Kidney glomerular epithelial cell (primary cell): ENCODE measurements around the gene HS3ST3B1.
A peak's percentile ranks its signal among the peaks of the same experiment; 100 is the strongest.

Experiments used
- DNase-seq: peaks from one replicate; lab custom pipeline; 2025; lab: John Stamatoyannopoulos, UW

The HS3ST3B1 gene

GRCh38 chr17:14300575-14301278 lies at the start of gene HS3ST3B1:
Gene HS3ST3B1, plus strand, starts transcription at chr17:14301081. Its CDS starts 438 bp downstream, at chr17:14301519.
- DNase-seq: peak; percentile 96

DNA sequence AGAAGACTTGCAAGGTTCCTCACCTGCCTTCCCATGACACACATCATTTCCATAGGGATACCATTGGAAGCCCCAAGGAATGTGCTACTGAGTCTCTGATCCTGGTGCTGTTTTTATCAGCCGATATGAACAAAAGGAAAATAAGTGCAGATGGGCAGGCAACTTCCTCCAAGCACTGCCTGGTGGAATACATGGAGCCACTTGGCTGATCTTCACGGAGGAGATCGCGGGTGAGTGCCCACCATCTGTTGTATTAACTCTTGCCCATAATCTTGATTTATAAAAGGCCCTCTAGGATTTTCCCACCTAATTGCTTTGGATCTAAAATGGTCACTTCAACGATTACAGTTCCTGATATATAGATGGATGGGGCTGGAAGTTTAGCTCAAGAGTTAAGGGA lies 39.5 kb upstream of the HS3ST3B1 start:
- DNase-seq: no peak

DNA sequence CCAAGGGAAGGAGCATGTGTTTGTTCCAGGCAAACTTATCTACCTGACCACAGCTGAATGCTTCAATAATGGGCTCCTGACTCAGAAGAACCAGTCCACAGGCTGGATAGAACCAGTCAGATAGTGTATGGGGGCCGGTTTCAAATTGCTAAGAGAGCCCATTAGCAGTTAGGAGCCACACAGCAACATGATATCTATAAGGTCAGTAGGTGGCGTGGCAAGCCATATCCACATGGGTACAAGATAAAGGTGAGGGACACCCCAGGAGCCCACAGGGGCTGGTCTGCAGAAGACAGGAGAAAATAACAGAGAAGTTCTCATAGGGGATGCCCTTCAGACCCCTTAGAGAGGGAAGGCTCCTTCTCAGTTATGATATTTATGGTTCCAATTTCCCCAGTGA lies 32.6 kb upstream of the HS3ST3B1 start:
- no peak for DNase-seq

GRCh38 chr17:14269473-14269872 lies 31.4 kb upstream of the HS3ST3B1 start:
- DNase-seq: no peak

DNA sequence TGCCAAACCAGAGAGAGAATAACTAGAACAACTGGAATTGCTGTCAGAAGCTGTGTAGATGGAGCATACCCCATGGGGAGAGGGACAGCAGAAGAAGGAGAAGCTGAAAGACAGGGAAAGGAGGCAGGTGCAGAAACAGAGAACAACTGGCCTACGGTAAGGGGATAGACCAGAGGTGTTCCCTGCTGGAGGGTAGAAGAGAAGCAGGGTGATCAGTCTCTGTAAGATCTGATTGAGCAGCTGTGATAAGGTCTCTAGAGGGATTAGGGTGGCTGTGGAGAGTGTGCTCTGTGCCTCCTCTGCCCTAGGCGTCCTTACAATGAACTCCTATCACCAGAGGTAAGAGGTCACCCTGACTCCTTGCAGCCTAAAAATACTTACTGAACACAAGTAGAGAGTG lies 30.4 kb upstream of the HS3ST3B1 start:
- no peak for DNase-seq

- no peak for DNase-seq
Observed at GRCh38 chr17:14276535-14277250, 24.2 kb upstream of the HS3ST3B1 start.

DNA sequence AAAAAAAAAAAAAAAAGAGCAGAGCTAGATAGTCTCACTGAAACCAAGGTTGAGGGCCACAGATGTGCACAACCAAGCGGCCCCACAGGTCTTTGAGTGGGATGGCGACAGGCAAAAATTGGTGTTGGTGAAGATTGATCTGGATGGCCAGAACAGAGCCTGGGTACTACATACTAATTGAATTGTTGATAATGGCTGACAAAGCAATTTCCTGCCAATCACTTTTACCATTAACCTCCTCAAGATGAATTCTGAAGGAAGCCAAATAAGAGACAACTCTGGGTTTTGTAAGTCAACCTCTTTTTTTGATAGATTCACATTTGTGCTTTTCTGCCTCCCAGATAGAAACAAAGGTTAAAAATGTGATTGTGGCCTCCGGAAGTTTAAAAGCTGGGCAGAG lies 19.4 kb upstream of the HS3ST3B1 start:
- no peak for DNase-seq

GRCh38 chr17:14282726-14283125 lies 18.2 kb upstream of the HS3ST3B1 start:
- DNase-seq: no peak

DNA sequence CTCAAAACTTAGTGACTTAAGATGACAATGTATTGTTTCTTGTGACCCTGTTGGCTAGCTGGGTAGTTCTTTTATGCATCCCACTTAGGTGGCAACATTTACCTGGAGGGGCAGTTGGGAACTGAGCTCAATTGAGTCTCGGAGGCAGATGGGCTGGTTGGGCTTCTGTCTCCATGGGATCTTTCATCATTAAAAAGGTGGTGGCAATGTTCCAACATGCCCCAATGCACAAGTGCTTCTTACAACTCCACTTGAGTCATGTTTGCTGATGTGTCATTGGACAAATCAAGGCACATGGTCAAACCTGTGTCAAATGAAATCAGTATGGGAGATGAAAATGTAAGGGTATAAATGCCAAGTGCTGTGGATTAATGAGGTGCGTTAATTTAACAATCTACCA lies 11.7 kb upstream of the HS3ST3B1 start:
- no peak for DNase-seq

- no peak for DNase-seq
Observed at GRCh38 chr17:14294876-14295275, 6.0 kb upstream of the HS3ST3B1 start.

DNA sequence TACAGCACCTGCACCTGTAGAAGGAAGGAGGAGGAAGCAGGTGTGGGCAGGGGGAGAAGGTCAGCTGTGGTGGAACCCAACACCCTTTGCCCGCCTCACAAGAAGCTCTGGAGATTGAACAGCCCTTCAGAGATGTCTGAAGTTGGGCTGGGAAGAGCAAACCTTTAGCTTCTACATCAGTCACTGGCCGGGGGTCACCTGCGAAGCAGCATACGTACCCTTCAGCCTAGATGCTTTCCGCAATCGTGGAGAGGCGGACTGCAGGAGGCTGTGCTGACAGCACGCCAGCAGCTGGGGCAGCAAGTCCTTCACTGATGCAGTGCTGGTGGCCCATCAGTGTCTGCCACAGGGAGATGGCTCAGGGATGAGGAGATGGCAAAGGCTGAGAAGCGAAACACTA lies 5.2 kb upstream of the HS3ST3B1 start:
- DNase-seq: no peak

DNA sequence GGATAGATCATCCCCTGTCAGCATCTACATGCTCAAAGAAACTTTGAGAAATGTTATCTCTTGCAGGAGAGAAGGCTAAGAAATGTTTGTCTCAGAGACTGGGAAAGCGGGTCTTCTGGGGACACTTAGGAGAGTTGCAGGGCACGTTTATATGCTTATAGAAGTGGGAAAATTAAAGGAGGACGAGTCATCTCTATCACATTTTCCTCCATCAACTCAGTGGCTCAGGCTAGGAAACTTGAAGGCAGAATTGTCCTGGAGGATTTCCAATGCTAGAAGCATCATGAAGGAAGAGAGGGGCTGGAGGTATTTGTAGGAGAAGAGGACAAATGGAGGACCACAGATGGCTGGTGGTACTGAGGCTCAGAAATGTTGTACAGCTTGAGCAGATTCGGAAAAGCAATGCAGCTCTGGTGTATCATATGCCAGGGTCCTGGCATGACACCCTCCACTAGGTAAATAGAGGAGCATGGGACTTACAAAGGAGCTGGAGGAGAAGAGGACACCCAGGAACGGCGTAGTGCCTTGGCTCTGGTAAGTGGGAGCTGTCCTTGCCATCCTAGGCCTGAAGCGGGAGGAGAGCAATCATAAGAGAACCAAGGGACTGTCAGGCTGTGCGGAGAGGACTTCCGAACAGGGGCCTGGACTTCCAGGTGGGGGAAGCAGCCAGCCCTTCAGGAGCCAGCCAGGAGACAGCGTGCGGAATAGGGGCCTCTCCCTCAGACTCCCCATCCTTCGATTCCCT lies 4.5 kb upstream of the HS3ST3B1 start:
- DNase-seq: no peak

- no peak for DNase-seq
Observed at GRCh38 chr17:14297161-14297851, 3.6 kb upstream of the HS3ST3B1 start.

DNA sequence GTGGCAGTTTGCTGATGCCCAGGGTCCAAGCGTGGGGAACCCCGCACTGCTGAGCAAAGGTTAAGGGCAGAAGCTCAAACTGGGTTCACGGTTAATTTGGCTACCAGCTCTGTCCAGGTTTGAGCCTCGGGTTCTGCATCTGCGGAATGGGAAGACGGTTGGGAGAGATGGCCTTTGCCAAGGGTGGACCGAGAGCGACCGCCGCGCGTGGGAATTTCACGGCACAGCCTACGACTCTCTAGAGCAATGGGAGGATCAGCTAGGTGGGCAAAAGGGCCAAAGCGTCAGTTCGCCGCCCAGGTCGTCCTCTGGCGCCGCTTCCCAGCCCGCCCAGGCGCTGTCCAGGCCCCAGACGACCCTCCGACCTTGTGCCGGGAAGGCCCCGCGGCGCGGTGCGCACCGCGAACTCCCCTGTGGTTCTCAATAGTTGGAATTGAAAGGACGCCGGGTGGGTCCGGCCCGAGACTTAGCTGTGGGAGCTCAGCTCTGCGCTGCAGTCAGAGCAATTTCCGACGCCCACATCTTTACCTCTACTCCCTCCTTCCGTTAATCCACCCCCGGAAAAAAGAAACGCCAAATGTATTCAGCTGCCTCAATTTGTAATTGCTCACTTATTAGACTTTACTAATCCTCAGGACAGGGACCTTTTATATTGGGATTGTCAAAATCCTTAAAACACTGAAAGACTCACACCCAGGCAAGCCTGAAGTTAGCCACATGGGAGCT lies 2.5 kb upstream of the HS3ST3B1 start:
- DNase-seq: no peak

DNA sequence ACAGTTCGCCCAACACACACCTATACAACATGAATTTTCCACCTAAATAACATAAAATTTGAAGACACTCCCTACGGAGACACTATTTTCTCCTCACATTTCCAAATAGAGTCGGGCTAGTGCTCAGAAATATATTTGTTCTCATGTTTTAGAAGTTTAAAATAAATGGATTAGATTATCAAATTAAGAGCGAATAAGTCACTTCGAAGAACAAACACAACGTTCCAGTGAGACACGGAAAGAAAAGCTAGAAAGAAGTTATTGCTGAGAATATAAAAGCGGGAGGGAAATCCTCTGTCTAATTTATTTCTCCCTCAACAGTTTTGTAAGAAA lies 2.0 kb upstream of the HS3ST3B1 start:
- DNase-seq: no peak

DNA sequence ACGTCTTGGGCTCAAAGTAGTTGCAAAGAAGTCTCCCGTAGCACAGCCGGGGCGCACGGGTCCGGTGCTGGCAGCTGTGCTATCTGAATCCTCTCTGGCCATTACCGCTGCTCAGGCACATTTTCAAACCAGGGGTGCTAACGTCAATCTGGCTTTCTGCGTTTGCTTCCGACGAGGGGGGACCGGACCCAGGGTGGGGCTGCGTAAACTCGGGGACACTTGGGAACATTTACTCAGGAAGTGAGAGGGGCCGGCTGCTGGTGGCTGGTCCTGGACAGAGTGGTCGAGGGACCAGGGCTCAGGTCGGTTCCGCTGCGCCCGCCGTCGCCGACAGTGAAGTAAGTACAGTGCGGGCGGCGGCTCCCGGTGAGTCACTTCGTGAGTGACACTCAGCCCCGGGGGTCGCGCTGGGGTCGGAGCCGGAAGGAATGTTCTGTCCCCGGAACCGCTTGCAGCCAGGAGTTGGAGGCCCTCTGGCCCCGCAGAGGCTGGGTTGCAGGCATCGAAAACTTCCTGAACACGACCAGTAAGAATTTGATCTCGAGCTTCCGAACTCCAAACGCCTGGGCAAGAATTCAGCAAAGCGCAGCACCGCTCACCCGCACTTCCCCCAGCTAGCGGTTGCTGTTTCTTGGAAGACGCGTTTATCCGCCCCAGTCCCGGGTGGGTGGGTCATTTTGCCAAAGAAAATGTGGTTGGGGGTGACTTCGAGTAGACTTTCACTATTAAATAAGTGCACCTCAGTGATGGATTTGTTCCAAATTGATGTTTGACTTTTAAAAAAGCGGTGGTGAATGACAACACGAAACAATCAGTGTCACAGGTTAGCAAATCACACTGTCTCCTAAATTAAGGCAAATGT lies 1.4 kb upstream of the HS3ST3B1 start:
- no peak for DNase-seq

DNA sequence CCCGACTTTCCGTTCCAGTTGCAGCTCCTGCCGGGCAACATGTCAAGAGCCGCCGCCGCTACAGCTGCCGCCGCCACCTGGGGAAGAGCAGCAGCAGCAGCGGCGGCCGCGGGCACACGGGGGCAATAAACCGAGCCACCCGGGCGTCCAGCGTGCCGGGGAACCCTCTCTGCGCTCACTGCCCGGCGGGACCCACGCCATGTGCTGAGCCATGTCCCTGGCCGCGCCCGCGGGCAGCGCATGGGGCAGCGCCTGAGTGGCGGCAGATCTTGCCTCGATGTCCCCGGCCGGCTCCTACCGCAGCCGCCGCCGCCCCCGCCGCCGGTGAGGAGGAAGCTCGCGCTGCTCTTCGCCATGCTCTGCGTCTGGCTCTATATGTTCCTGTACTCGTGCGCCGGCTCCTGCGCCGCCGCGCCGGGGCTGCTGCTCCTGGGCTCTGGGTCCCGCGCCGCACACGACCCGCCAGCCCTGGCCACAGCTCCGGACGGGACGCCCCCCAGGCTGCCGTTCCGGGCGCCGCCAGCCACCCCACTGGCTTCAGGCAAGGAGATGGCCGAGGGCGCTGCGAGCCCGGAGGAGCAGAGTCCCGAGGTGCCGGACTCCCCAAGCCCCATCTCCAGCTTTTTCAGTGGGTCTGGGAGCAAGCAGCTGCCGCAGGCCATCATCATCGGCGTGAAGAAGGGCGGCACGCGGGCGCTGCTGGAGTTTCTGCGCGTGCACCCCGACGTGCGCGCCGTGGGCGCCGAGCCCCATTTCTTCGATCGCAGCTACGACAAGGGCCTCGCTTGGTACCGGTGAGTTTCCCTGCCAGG lies 604 bp downstream of the HS3ST3B1 start:
- no peak for DNase-seq

GRCh38 chr17:14302091-14302430 lies 1.2 kb downstream of the HS3ST3B1 start:
- DNase-seq: peak; percentile 27

- peak; percentile 48 for DNase-seq
Observed at GRCh38 chr17:14302431-14303099, 1.7 kb downstream of the HS3ST3B1 start.
